Activated naive CD4-positive, alpha-beta T cell treated with anti-CD3 and anti-CD28 coated beads, Interleukin-2, amount 50 U/mL, for 72 hours (primary cell): ENCODE measurements around the gene SHB. TPM values are rescaled to one million over a fixed set of nuclear protein-coding genes. Genes with fewer than 3 reads are reported as not detected.
A peak's percentile ranks its signal among the peaks of the same experiment; 100 is the strongest.

Source experiments
- ATAC-seq, 2 donors: fragments of 150-1000 bp; cut with Tn5 transposase; 2 replicates each; pipeline ENCODE4 v1.10.0; 2021; ENCODE audit warnings: mild to moderate bottlenecking in 2 of 2, moderate library complexity in 2 of 2
- DNase-seq, 2 donors: peaks; one replicate each; pipeline ENCODE4 v3.0.0; 2021 to 2022; ENCODE audit warnings: low spot score in 2 of 2
- H3K27ac Mint-ChIP-seq, 2 donors: one replicate each; pipeline ENCODE4 v1.8.0; 2022; ENCODE audit warnings: mild to moderate bottlenecking in 2 of 2, mixed read lengths in 2 of 2
- H3K36me3 Mint-ChIP-seq, 2 donors: one replicate each; pipeline ENCODE4 v1.8.0; 2022; ENCODE audit warnings: mixed read lengths in 2 of 2
- H3K9me3 Mint-ChIP-seq, 2 donors: one replicate each; pipeline ENCODE4 v1.8.0; 2022; ENCODE audit warnings: mixed read lengths in 2 of 2
- total RNA-seq, 2 donors: library from RNA; stranded (reverse); gene quantifications; one replicate each; pipeline ENCODE4 v1.2.3, GENCODE V29; 2022

Gene SHB
- total RNA-seq, 2 donors from 2014 or later, result 0.34 to 1.7 TPM

DNA sequence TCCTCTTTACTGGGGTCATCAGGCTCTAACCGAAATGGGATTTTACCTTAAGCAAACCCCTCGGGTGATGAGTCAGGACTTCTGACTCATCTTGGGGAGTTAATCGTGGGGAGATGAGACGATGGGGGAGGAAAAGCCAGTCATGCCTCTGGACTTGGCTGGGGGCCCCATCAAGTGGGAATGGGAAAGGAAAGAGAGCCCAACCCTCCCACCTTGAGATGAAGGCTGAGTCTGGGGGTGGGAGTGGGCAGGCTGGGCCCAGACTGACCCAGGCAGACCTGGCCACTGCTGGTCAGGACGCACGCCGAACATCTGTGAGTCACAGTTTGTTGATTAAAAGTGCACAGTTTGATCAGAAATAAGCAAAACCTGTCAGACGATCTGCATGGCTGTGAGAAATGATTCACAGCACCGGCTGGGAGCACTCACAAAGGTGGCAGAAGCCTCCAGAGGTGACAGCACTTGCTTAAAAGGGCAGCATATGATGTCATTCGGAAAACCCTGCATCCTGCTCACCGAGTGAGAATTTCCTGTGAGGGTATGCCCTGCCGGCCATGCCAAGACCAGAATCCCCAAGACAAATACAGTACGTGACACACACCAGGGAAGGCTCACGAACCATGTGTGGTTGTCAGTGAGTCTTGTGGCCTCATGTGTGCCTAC is 115.1 kb downstream of the SHB start:
- Mint-ChIP-seq H3K27ac (peak overlapping the region; percentile 60 to 98), H3K9me3 (peaks cover 0 to 11% of the 10 kb centered on the region in 2 donors), H3K36me3 (peaks cover 0 to 23% of the 10 kb centered on the region in 2 donors)
- peak; percentile 55 to 61 for DNase-seq
- peak; percentile 78 to 82 for ATAC-seq

DNA sequence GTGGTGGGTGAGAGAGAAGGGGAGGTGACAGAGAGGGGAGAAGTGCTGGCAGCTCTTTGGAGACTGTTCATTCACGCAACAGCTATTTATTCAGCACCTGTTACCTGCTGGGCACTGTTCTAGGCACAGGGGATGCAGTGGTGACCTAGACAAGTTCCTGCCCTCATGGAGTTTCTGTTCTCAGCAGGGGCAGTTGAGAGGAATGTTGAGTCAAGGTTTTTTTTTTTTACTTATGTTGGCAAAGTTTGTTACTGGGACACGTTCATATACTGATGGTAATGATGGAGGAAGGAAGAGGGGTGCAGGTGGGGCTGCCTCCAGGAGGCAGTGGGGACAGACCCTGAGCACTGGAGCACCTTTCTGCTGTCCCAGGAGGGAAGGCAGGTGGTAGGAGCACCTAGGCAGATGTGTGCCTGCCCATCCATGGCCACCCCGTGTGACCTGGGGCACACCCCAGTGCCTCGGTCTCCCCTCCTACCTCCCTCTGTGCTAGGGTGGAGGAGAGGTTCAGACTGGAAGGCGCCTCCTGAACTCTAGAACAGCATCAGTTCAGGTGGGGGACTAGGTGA is 115.7 kb downstream of the SHB start:
- H3K27ac Mint-ChIP-seq, result peak overlapping the region; percentile 60 to 98
- H3K36me3 Mint-ChIP-seq, result peaks cover 0 to 23% of the 10 kb centered on the region in 2 donors
- DNase-seq, result no peak
- H3K9me3 Mint-ChIP-seq, result peaks cover 0 to 11% of the 10 kb centered on the region in 2 donors
- ATAC-seq, result no peak

DNA sequence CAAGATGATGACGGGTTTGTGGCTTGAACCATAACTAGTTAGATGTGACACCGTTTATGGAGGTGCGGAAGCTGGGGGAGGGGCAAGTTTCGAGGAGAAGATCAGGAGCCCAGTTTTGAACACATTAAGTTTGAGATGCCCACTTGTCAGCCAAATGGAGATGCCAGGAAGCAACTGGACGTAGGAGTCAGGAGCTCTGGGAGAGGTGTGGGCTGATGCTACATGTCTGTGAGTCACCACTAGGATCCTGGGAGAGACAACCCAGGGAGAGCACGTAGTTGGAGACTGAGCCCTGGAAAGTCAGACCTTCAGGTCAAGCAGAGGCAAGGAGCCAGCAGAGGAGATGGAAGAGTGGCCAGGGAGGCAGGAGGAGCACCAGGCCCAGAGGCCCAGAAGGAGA is 116.3 kb downstream of the SHB start:
- ATAC-seq, result no peak
- H3K9me3 Mint-ChIP-seq, result peaks cover 0 to 11% of the 10 kb centered on the region in 2 donors
- no peak for DNase-seq
- H3K36me3 Mint-ChIP-seq, result peaks cover 0 to 23% of the 10 kb centered on the region in 2 donors
- peak overlapping the region in 1 of 2 donors; percentile 37 for H3K27ac Mint-ChIP-seq

DNA sequence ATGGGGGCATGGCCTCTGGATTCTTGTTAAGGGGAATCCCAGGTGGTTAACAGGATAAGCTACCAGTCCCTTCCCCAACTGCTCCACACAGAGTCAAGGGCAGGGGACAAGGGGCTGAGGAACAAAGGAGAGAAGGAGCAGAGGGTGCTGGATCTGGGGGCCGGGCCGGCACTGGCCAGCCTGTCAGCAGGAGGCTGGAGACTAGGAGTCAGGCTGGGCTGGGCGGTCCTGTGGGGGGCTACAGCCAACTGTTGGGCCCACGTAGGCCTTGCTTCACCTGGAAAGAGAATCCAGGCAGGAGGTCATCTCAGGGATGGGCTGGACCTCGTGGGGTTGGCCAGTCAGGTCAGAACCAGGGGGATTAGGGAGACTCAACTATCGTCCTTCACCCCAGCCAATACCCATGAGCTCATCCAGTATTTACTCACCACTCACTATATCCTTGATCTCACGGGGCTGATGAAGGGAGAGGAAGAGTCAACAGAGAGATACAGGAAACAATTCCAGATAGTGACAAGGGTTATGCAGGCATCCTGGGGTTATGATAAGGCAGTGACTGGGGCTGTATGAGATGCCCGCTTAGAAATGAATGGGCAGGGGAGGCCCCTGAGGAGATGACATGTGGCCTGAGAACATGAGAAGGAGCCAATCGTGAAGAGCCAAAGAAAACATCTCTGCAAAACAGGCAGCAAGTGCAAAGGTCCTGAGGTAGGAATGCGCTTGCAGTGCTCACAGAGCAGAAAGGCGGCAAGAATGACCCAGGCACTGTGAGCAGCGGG is 117.2 kb downstream of the SHB start:
- H3K36me3 Mint-ChIP-seq, result peaks cover 0 to 23% of the 10 kb centered on the region in 2 donors
- no peak for ATAC-seq
- no peak for DNase-seq
- H3K9me3 Mint-ChIP-seq, result peaks cover 0 to 11% of the 10 kb centered on the region in 2 donors
- no peak overlapping the region for H3K27ac Mint-ChIP-seq

DNA sequence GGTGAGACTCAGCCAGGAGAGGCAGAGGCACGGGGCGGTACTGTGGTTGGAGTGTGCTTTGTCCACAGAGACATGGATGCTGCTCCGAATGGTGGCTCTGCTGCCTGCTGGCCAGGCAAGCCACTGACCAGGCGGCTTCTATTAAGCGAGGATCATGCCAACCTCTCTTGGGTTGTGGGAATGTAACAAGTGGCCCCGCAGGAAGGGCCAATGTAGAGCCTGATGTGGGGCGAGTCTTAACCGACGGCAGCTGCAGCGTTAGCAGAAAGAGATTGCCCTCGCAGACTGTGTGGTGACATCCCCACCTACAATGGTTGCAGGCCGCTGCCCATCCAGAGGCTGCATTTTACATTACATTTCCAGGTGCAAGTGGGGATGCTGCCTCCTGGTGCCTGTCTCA is 118.5 kb downstream of the SHB start:
- Mint-ChIP-seq H3K27ac (no peak overlapping the region), H3K9me3 (peaks cover 0 to 11% of the 10 kb centered on the region in 2 donors), H3K36me3 (peaks cover 0 to 23% of the 10 kb centered on the region in 2 donors)
- ATAC-seq, result no peak
- no peak for DNase-seq

DNA sequence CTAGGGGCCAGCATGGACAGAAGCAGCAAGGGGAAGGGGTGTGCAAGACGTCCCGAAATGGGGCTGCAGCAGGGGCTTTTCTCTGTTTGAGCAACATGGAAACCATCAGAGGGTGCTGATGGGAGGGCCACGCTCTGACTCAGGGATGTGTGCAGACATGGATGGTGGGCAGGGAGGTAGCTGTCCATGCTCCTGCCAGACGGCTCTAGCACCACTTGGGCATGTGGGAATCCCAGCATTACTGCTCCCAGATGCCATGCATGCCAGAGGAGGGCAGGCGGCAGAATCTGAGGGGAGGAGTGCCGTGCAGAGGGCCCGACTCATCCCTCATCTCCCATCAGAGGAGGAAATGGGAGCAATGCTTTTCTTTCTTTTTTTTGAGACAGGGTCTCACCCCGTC is 119.5 kb downstream of the SHB start:
- H3K27ac Mint-ChIP-seq, result no peak overlapping the region
- DNase-seq (no peak), ATAC-seq (no peak)
- H3K36me3 Mint-ChIP-seq, result peaks cover 0 to 19% of the 10 kb centered on the region in 2 donors
- peaks cover 0 to 11% of the 10 kb centered on the region in 2 donors for H3K9me3 Mint-ChIP-seq

DNA sequence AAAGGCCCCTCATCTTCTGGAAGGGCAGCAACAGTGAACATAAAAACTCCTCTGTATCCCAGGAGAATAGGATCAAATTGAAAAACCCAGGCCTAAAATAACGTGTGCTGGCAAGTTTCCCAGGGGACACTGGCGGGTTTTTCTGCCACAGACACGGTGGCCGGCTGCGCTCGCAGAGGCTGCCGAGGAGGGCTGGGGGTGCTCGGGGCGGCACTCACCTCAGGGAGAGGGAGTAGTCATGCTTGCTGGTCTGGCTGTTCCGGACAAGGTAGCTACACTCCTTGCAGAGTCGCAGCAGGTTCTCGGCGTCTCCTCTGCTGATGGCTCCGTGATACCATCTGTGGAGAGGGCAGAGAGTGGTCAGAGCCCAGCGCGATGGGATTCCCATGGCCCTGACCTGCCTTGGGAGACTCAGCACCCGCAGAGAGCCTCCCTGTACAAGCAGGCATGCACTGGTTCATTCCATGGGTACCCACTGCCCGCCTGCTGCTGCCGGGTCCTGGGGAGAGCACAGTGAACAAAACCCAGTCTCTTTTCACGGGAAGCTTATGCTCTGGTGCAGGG is 120.5 kb downstream of the SHB start:
- DNase-seq (no peak), ATAC-seq (no peak)
- peaks cover 0 to 16% of the 10 kb centered on the region in 2 donors for H3K36me3 Mint-ChIP-seq
- no peak overlapping the region for H3K27ac Mint-ChIP-seq
- H3K9me3 Mint-ChIP-seq, result peaks cover 0 to 11% of the 10 kb centered on the region in 2 donors

DNA sequence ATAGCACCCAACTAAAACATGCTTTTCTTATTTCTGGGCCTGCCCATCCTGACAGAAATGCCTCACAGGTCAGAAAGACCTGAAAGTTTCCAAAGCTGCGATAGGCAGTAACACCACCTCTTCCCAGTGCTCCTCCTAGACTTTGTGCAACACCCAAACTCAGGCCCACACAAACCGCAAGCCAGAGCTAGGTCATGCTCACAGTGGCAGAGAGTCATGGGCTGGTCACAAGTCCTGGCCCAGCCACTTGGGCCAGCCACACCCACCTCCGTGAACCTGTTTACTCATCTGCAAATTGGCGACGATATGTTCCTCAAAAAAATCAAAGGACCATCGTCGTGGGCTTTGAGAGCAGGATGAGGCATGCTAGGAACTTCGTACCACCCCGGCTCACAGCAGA is 121.0 kb downstream of the SHB start:
- H3K27ac Mint-ChIP-seq, result no peak overlapping the region
- peaks cover 0 to 6% of the 10 kb centered on the region in 2 donors for H3K9me3 Mint-ChIP-seq
- no peak for DNase-seq
- peaks cover 0 to 11% of the 10 kb centered on the region in 2 donors for H3K36me3 Mint-ChIP-seq
- ATAC-seq, result no peak

DNA sequence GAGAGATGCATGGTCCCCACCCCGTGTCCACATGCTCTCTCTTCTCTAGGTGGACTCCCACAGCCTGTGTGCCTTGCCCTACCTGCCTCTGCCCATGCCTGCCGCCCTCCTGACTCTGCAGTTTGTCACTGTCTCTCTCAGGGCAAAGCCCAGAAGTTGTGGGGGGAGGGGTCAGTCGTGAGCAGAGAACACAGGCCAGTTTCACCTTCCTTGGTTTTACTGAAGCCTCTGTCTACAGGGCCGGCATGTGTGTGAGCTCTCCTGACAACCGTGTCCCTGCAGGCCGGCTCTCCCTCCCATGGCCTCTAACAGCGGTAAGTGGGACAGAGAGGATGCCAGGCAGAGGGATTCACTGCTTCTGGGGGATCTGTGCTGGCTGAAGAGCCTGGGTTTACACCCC is 121.6 kb downstream of the SHB start:
- peaks cover 0 to 1% of the 10 kb centered on the region in 2 donors for H3K9me3 Mint-ChIP-seq
- peaks cover 0 to 6% of the 10 kb centered on the region in 2 donors for H3K36me3 Mint-ChIP-seq
- no peak for DNase-seq
- ATAC-seq, result no peak
- H3K27ac Mint-ChIP-seq, result no peak overlapping the region

DNA sequence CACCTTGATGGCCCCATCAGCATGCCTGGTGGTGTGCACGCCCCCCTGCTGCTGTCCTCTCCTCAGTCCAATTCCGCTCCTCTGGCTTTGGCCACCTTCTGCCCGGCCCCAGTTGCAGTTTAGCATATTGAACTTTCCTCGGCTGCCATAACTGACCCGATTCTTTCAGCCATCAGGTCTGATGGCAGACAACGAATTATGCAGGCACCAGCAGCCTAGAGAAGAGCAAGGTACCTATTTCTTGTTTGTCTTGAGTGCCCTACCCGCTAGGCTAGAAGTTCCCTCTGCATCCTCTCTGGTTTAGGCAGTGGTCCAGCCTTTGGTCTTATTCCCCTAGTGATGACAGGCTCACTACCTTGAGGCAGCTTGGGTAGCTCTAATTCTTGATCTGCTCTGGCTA is 122.1 kb downstream of the SHB start:
- Mint-ChIP-seq H3K27ac (no peak overlapping the region), H3K9me3 (no peaks in the 10 kb centered on the region), H3K36me3 (peaks cover 0 to 1% of the 10 kb centered on the region in 2 donors)
- DNase-seq (no peak), ATAC-seq (no peak)

DNA sequence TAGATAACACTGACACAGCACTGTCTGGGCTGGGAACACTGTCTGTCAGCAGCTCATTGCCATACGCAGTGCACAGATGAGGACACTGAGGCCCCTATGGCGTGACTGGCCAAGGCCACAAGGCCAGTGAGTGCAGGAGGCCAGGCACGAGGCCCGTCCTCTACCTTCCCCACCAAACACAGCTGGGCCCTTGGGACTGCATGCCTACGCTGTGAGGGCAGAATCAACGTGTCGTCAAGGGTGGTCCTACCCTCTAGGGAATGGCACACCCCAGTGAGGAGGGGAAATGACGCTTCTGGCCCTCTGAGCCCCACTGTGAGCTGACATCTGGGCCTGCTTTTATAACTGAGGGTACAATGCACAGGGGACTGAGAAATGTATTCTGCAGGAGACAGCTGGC is 123.0 kb downstream of the SHB start:
- H3K9me3 Mint-ChIP-seq, result no peaks in the 10 kb centered on the region
- no peak for ATAC-seq
- H3K36me3 Mint-ChIP-seq, result no peaks in the 10 kb centered on the region
- no peak for DNase-seq
- no peak overlapping the region for H3K27ac Mint-ChIP-seq

DNA sequence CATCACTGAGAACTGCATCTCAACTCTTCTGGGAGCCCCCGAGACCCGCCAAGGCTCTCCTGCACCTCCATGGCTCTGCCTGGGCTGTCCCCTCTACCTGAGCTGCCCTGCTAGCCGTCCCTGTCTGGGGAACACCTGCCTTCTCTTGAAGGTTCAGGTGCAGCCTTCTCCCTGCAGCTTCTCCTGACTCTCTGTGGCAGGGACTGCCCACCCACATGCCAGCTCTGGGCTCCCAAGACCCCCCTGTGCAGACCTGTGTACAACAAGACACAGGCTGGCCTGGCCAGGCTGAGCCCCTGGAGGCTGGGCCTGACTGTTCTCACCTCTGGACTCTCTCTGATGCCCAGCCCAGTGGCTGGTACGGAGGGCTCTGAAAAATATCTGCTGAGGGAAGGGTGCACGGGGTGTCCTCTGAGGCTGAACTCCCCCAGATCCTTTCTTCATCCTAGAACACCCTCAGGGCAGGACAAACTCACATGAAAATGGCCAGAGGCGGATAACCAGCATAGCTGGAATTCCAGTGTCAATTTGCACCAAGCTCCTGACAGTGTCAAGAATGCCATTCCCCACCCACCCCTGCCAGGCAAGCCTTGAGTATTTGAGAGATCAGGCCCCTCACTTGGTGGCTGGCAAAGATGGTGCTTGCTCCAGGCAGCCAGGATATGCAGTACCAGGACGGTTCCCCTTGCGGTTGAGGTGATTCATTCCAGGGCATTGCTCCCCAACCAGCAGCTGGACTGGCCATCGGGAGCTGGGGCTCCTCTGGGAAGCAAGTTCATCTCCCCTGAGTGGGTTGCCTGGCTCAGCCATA is 124.2 kb downstream of the SHB start:
- Mint-ChIP-seq H3K27ac (no peak overlapping the region), H3K36me3 (no peaks in the 10 kb centered on the region), H3K9me3 (no peaks in the 10 kb centered on the region)
- no peak for DNase-seq
- no peak for ATAC-seq

DNA sequence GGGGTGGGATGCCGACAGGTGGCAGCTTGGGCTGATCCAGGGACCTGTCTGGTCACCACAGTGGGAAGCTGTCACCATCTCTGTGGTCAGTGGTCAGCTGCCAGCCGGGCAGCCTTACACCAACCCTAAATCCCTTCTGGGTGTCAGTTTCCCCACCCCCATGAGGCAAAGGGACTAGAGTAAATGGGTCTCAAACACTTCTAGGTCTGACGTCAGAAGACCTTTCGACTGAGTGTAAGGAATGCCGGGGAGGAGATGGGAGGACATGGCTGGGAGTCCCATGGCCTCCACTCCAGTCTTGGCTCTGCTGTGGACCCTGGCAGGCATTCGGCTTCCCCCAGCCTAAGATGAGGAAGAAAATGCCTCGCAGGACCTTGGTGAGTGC is 124.8 kb downstream of the SHB start:
- no peak for DNase-seq
- Mint-ChIP-seq H3K27ac (no peak overlapping the region), H3K9me3 (no peaks in the 10 kb centered on the region), H3K36me3 (no peaks in the 10 kb centered on the region)
- ATAC-seq, result no peak

DNA sequence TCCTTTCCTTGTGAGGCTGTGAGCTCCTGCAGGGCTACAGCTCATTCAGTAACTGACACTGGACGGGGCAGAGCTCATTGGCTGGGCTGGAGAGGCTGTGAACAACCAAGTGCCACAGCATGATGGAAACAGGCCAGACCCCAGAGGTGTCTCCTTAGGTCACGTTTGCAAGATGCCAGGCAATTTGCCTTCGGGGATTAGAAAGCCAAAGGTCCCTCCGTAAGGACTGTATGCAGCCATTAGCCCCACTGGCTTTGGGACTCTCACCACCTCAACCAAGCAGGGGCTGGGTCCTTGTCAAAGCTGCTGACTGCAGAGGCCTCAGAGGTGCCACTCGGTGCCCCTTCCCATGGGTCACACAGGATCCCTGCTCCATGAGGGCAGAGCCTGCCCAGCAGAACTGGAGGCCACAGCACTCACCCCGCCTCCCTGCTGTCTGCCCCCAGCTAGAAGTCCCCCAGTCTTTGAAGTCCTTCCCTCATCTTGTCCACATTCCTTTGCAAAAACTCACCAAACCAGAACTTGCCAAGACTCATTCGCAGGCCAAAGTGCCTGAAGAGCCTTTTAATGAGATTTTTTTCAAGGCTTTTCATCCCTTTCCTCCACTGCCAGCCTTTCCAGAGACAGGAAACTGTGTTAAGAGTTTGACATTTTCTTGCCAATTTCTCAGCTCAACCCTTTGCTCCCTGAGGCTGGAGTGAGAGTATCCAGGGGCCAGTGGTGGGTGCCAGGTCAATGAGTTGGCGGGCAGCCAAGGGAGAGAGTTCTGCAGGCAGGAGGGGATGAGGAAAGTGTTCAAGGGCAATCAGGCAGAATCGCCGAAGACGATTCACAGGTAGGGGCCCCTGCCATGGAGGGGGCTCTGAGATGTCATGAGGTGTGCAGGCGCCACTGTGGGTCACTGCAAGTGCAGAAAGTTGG is 125.4 kb downstream of the SHB start:
- DNase-seq, result no peak
- no peak overlapping the region for H3K27ac Mint-ChIP-seq
- no peaks in the 10 kb centered on the region for H3K36me3 Mint-ChIP-seq
- no peak for ATAC-seq
- no peaks in the 10 kb centered on the region for H3K9me3 Mint-ChIP-seq

DNA sequence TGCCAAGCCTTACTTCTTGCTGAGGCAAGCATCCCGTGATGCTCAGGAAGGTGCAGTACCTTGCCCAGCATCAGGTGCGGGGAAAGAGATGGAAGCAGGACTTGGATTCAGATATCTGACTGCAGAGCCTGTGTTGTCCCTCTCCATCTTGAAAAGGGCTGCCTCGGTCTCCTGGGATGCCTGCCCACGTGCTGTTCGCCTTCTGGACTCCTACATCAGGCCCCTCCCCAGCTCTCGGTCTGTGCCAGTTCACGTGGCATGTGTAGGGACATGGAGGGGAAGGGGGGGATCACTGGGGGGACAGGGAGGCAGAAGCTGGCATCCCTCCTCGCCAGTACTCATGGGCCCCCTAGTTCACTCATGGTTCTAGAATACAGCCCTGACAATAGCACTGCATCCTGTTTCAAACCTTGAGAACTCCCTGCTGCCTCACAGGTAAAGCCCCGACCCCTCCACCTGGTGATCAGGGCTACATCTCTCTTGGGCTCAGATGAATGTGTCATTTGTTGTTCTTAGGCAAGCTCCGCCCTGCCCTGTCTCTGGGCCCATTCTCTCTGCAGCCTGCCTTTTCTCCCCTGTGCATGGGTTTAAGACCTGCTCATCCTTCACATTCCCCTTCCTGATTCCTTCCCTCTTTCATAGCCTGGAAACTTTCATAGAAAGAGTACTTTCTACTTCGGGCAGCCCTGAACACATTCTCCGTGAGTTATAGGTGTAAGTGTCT is 126.2 kb downstream of the SHB start:
- Mint-ChIP-seq H3K27ac (no peak overlapping the region), H3K9me3 (no peaks in the 10 kb centered on the region), H3K36me3 (no peaks in the 10 kb centered on the region)
- ATAC-seq (no peak), DNase-seq (no peak)
